Endothelial cell of umbilical vein (primary cell): Measurements from ENCODE around the gene KMT2B. TPM values are rescaled to one million over a fixed set of nuclear protein-coding genes. Genes with fewer than 3 reads are reported as not detected.

Experiments used
- BruUV-seq: library from RNA; stranded (reverse); fragments of 400-500 nt; replicated peaks from 2 replicates; lab custom pipeline; 2021; lab: Mats Ljungman, UMichigan
- CTCF ChIA-PET: fragments of 300-600, 350-600 bp; sonication (Branson Sonifier 250); formaldehyde crosslinking; loops from one replicate; lab custom pipeline; 2021; ENCODE audit warnings: antibody characterized with exemption, inconsistent platforms; lab: Charles Lee
- POLR2A ChIA-PET: fragments of 300-600, 350-600 bp; sonication (Branson Sonifier 250); formaldehyde crosslinking; loops from one replicate; lab custom pipeline; 2021; ENCODE audit warnings: antibody characterized with exemption, inconsistent platforms; lab: Charles Lee
- DNase-seq: peaks from one replicate; pipeline ENCODE4 v3.0.0-alpha.2; 2011; ENCODE audit warnings: low read depth, low spot score
- FAIRE-seq: peaks from 2 replicates; lab custom pipeline; 2011; peaks lifted over from hg19 to GRCh38; lab: Jason Lieb, UNC
- H2AFZ ChIP-seq: 2 replicates; pipeline ENCODE4 v1.6.0; 2012; ENCODE audit warnings: low read depth, low read length, control low read depth, inconsistent platforms
- H3K27ac ChIP-seq: 2 replicates; pipeline ENCODE4 v1.5.1; 2011; ENCODE audit warnings: low read depth, mild to moderate bottlenecking, control low read depth, low read length, moderate library complexity; ENCODE audit not compliant: insufficient read depth
- H3K27me3 ChIP-seq, 2 experiments: 2 replicates each; pipeline versions ENCODE4 v1.6.0 to v1.6.1; 2011; ENCODE audit warnings: low read length in 2 of 2, mixed read lengths in 1 of 2; ENCODE audit not compliant: control insufficient read depth in 2 of 2, insufficient read depth in 2 of 2
- H3K36me3 ChIP-seq, 2 experiments: 2 replicates in 1 of 2; 3 replicates in 1 of 2; pipeline ENCODE4 v1.5.1; 2011; ENCODE audit warnings: low read length in 2 of 2, mild to moderate bottlenecking in 1 of 2, moderate library complexity in 1 of 2; ENCODE audit not compliant: control insufficient read depth in 2 of 2, insufficient read depth in 2 of 2; ENCODE audit errors: extremely low read depth in 1 of 2
- H3K4me1 ChIP-seq: 3 replicates; pipeline ENCODE4 v1.5.1; 2011; ENCODE audit warnings: mild to moderate bottlenecking, low read length; ENCODE audit not compliant: control insufficient read depth, insufficient read depth; ENCODE audit errors: extremely low read depth
- H3K4me2 ChIP-seq: 2 replicates; pipeline ENCODE4 v1.6.1; 2011; ENCODE audit warnings: low read length, control low read depth, mixed read lengths; ENCODE audit not compliant: insufficient read depth
- H3K4me3 ChIP-seq, 3 experiments: fragments of 200-600 bp in 1 of 3; sonication (generic), shearing (Covaris generic) in 1 of 3; replicated peaks in 1 of 3; 2 replicates each; pipeline ENCODE4 v1.5.1; 2011 to 2016; ENCODE audit warnings: control low read depth in 3 of 3, low read length in 3 of 3, mild to moderate bottlenecking in 2 of 3, inconsistent platforms in 1 of 3, low read depth in 1 of 3, moderate library complexity in 1 of 3; ENCODE audit not compliant: insufficient read depth in 1 of 3
- H3K79me2 ChIP-seq: 2 replicates; pipeline ENCODE4 v1.6.0; 2012; ENCODE audit warnings: low read length, inconsistent platforms; ENCODE audit not compliant: control insufficient read depth, insufficient read depth
- H3K9ac ChIP-seq: replicated peaks from 2 replicates; pipeline ENCODE3; 2011; ENCODE audit warnings: low read length, control low read depth; ENCODE audit not compliant: insufficient read depth; ENCODE audit errors: extremely low read depth
- H3K9me1 ChIP-seq: replicated peaks from 3 replicates; pipeline ENCODE4 v1.6.0; 2011; ENCODE audit warnings: mild to moderate bottlenecking, low read length; ENCODE audit not compliant: control insufficient read depth, insufficient read depth; ENCODE audit errors: extremely low read depth
- H3K9me3 ChIP-seq: replicated peaks from 2 replicates; pipeline ENCODE4 v1.5.1; 2012; ENCODE audit warnings: low read length, inconsistent platforms; ENCODE audit not compliant: control insufficient read depth, insufficient read depth
- H4K20me1 ChIP-seq: replicated peaks from 2 replicates; pipeline ENCODE3; 2011; ENCODE audit warnings: mild to moderate bottlenecking, low read length; ENCODE audit not compliant: control insufficient read depth, insufficient read depth; ENCODE audit errors: extremely low read depth
- EZH2 ChIP-seq: IDR thresholded peaks from 2 replicates; pipeline ENCODE4 v1.6.1; 2012; ENCODE audit warnings: borderline replicate concordance, low read depth, mild to moderate bottlenecking, moderate library complexity, low read length, inconsistent platforms; ENCODE audit not compliant: severe bottlenecking
- FOS ChIP-seq: IDR thresholded peaks from 2 replicates; pipeline ENCODE4 v1.6.1; 2011; ENCODE audit warnings: mild to moderate bottlenecking, low read length, moderate library complexity, borderline replicate concordance; ENCODE audit not compliant: insufficient read depth
- GATA2 ChIP-seq: IDR thresholded peaks from 2 replicates; pipeline ENCODE4 v1.7.0; 2011; ENCODE audit warnings: low read depth, mild to moderate bottlenecking, moderate library complexity, mixed read lengths, low read length; ENCODE audit not compliant: insufficient read length, insufficient read depth
- JUN ChIP-seq: IDR thresholded peaks from 2 replicates; pipeline ENCODE4 v1.6.1; 2011; ENCODE audit warnings: borderline replicate concordance, low read depth; ENCODE audit not compliant: insufficient read length, insufficient read depth
- MYC ChIP-seq: IDR thresholded peaks from one replicate; pipeline ENCODE4 v1.6.1; 2011; ENCODE audit warnings: mild to moderate bottlenecking, low read depth, low read length
- POLR2AphosphoS5 ChIP-seq: IDR thresholded peaks from 2 replicates; pipeline ENCODE4 v1.6.1; 2012; ENCODE audit warnings: low read depth, mild to moderate bottlenecking, control low read depth, low read length, moderate library complexity; ENCODE audit not compliant: insufficient read depth
- dilution Hi-C: fragments of 300-500 bp; cut with MboI; formaldehyde crosslinking; loops from one replicate; pipeline ENCODE4 v1.15.0; 2019; ENCODE audit warnings: low sequenced_read_pairs; ENCODE audit not compliant: extremely low pct_ligation_motif_present
- intact Hi-C: fragments of 100-400 bp; cut with micrococcal nuclease; formaldehyde crosslinking; loops from one replicate; pipeline ENCODE4 v1.10.0; 2022
- polyA plus RNA-seq, 4 experiments: library from polyadenylated mRNA; depleted of rRNA in 3 of 4; stranded (reverse) in 3 of 4; unstranded in 1 of 4; fragments of >200 nt; gene quantifications; 2 replicates each; pipeline versions ENCODE4 v1.2.1 to v1.2.3, GENCODE V29; 2011 to 2012; ENCODE audit warnings: missing spikeins in 1 of 4
- total RNA-seq: library from RNA; stranded (reverse); gene quantifications from 2 replicates; pipeline ENCODE4 v1.2.3, GENCODE V29; 2021
- TF ChIP-seq, protein P1 (sequence below), 2 donors: IDR thresholded peaks; 1 replicate in 1 of 2; 2 replicates in 1 of 2; pipeline ENCODE4 v1.5.1; 2011; ENCODE audit warnings: low read length in 2 of 2, mild to moderate bottlenecking in 2 of 2, moderate library complexity in 2 of 2, control low read depth in 1 of 2, inconsistent platforms in 1 of 2, low read depth in 1 of 2; ENCODE audit not compliant: insufficient read depth in 1 of 2; ENCODE audit errors: extremely low read depth in 1 of 2

The KMT2B gene
- total and polyA plus RNA-seq, 2 donors (not counting 3 experiments of a cell fraction or from before 2014, with no cell fraction given), result 28.4 to 37.2 TPM

DNA sequence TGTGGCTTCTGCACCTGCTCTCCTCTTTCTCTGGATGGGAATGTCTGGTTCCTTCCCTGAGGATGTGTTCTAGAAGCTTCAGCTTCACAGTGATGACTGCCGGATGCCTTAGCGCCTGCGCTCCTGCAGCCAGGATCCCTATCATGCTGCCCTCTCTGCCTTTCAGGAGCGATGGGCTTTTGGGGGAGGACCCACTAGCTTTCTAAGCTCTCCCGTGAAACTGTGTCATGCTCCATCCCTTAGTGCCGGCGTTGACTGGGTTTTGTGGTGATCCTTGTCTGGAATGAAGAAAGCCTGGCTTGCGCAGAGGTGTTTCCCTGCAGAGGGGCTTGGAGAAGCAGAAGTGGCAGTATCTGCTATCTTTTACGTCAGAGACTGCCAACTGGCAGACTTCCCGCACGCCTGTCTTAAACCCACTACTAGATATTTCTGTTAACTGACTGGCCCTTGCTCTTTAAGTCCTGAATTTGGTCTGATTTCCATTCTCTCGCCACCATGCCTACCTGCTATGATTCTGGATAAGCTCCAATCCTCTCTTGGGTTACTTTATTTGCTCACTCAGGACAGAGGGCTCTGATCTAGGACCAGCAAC is 3.8 kb upstream of the KMT2B start:
- ChIA-PET CTCF (interaction anchor here (1.6 to 2.2 kb wide), 2 partner anchors 16 to 19 kb away, joined by 4 to 11 read pairs; no protein-coding TSS in a partner anchor), POLR2A (no interaction called here)
- dilution Hi-C loops, result no loop called here
- Histone ChIP-seq H3K4me2 (no peak overlapping the region), H3K4me1 (peaks cover 13% of the 10 kb centered on the region), H3K27me3 (no peaks in the 10 kb centered on the region), H2AFZ (no peak overlapping the region), H3K9me3 (no peaks in the 10 kb centered on the region), H3K4me3 (no peak overlapping the region), H3K79me2 (peaks cover 9% of the 10 kb centered on the region), H3K36me3 (no peaks in the 10 kb centered on the region), H3K9me1 (no peaks in the 10 kb centered on the region), H3K27ac (no peak overlapping the region), H3K9ac (no peak overlapping the region), H4K20me1 (no peaks in the 10 kb centered on the region)
- no peak for TF ChIP-seq MYC
- TF ChIP-seq FOS, result no peak
- no peak for TF ChIP-seq POLR2AphosphoS5
- TF ChIP-seq JUN, result no peak
- TF ChIP-seq, protein P1, sequence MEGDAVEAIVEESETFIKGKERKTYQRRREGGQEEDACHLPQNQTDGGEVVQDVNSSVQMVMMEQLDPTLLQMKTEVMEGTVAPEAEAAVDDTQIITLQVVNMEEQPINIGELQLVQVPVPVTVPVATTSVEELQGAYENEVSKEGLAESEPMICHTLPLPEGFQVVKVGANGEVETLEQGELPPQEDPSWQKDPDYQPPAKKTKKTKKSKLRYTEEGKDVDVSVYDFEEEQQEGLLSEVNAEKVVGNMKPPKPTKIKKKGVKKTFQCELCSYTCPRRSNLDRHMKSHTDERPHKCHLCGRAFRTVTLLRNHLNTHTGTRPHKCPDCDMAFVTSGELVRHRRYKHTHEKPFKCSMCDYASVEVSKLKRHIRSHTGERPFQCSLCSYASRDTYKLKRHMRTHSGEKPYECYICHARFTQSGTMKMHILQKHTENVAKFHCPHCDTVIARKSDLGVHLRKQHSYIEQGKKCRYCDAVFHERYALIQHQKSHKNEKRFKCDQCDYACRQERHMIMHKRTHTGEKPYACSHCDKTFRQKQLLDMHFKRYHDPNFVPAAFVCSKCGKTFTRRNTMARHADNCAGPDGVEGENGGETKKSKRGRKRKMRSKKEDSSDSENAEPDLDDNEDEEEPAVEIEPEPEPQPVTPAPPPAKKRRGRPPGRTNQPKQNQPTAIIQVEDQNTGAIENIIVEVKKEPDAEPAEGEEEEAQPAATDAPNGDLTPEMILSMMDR (IDR thresholded peaks at IDR 0.05; ENCODE audit: extremely low read depth in 1 of 2, insufficient read depth in 1 of 2, low read depth in 1 of 2, low read length in 2 of 2), result no peak
- no peak for TF ChIP-seq GATA2
- TF ChIP-seq EZH2, result no peak
- no peak for FAIRE-seq
- intact Hi-C loops, result no loop called here
- BruUV-seq, result no TSS peak
- DNase-seq, result no peak
